Activated CD8-positive, alpha-beta memory T cell treated with anti-CD3 and anti-CD28 coated beads for 48 hours (primary cell): ENCODE data around the gene TPSAB1.
"Not testable (repeated sequence)": the region's sequence is repeated elsewhere in the genome, so short reads cannot be mapped to it uniquely, and the experiment has no call there.

ENCODE experiments used
- DNase-seq, 3 experiments: peaks; one replicate each; pipeline ENCODE4 v3.0.0-alpha.2; 2020; ENCODE audit warnings: low read depth in 2 of 3, low spot score in 2 of 3

The TPSAB1 gene

GRCh38 chr16:1240436-1240835 lies at the start of gene TPSAB1:
Gene TPSAB1 (plus strand): TSS chr16:1240705. CDS start chr16:1240939, 234 bp downstream.
- not testable (repeated sequence) for DNase-seq

- not testable (repeated sequence) for DNase-seq
These were observed 49.7 kb upstream of the TPSAB1 start for GRCh38 chr16:1190789-1191188.

- DNase-seq: no peak
These were observed 48.0 kb upstream of the TPSAB1 start for GRCh38 chr16:1192384-1193073.

GRCh38 chr16:1193143-1193824 lies 47.2 kb upstream of the TPSAB1 start:
- no peak for DNase-seq

- DNase-seq: no peak
These were observed 46.5 kb upstream of the TPSAB1 start for GRCh38 chr16:1193825-1194581.

- peak in 1 of 3 experiments; percentile 11 for DNase-seq
These were observed 45.7 kb upstream of the TPSAB1 start for GRCh38 chr16:1194665-1195392.

GRCh38 chr16:1195393-1195666 lies 45.2 kb upstream of the TPSAB1 start:
- no peak for DNase-seq

- DNase-seq: no peak
These were observed 44.0 kb upstream of the TPSAB1 start for GRCh38 chr16:1196494-1196893.

- no peak for DNase-seq
These were observed 43.2 kb upstream of the TPSAB1 start for GRCh38 chr16:1197237-1197866.

GRCh38 chr16:1198194-1198593 lies 42.3 kb upstream of the TPSAB1 start:
- DNase-seq: no peak

- not testable (repeated sequence) for DNase-seq
These were observed 41.7 kb upstream of the TPSAB1 start for GRCh38 chr16:1198671-1199346.

GRCh38 chr16:1199347-1200013 lies 41.0 kb upstream of the TPSAB1 start:
- no peak for DNase-seq

- DNase-seq: no peak
These were observed 40.4 kb upstream of the TPSAB1 start for GRCh38 chr16:1200014-1200627.

- DNase-seq: no peak
These were observed 39.1 kb upstream of the TPSAB1 start for GRCh38 chr16:1201444-1201843.

GRCh38 chr16:1202274-1202673 lies 38.2 kb upstream of the TPSAB1 start:
- no peak for DNase-seq

GRCh38 chr16:1204933-1205332 lies 35.6 kb upstream of the TPSAB1 start:
- DNase-seq: no peak

GRCh38 chr16:1206326-1206725 lies 34.2 kb upstream of the TPSAB1 start:
- no peak for DNase-seq

GRCh38 chr16:1206786-1207185 lies 33.7 kb upstream of the TPSAB1 start:
- no peak for DNase-seq

GRCh38 chr16:1208239-1208830 lies 32.2 kb upstream of the TPSAB1 start:
- no peak for DNase-seq
